PC-3 (cell line): ENCODE data around the gene GSK3B. TPM values are rescaled to one million over a fixed set of nuclear protein-coding genes. Genes with fewer than 3 reads are reported as not detected.

ENCODE experiments used
- ATAC-seq: fragments of 200-7000 bp; cut with Tn5 transposase; 2 replicates; pipeline ENCODE4 v1.9.1; 2020; ENCODE audit warnings: mild to moderate bottlenecking, moderate library complexity
- BruUV-seq: library from RNA; stranded (reverse); fragments of 400-500 nt; replicated peaks from 2 replicates; lab custom pipeline; 2021; lab: Mats Ljungman, UMichigan
- CTCF ChIA-PET: fragments of 300-600 bp; sonication (Branson Sonifier 250); formaldehyde crosslinking; loops from one replicate; lab custom pipeline; 2022; ENCODE audit warnings: antibody characterized with exemption; lab: Charles Lee
- POLR2A ChIA-PET: fragments of 300-600 bp; sonication (Branson Sonifier 250); formaldehyde crosslinking; loops from one replicate; lab custom pipeline; 2022; ENCODE audit warnings: antibody characterized with exemption; ENCODE audit not compliant: unreplicated experiment; lab: Charles Lee
- DNase-seq: peaks from one replicate; pipeline ENCODE4 v3.0.0-alpha.2; 2015
- H2AFZ ChIP-seq: fragments of 300-600 bp; sonication (generic); 2 replicates; pipeline ENCODE4 v1.6.0; 2016; ENCODE audit warnings: antibody characterized with exemption, low read length
- H3F3A ChIP-seq: fragments of 300-600 bp; sonication (generic); one replicate; pipeline ENCODE4 v1.6.0; 2017; ENCODE audit warnings: antibody characterized with exemption, low read length, control low read depth, mild to moderate bottlenecking; ENCODE audit not compliant: unreplicated experiment
- H3K27ac ChIP-seq: fragments of 300-600 bp; sonication (generic); 2 replicates; pipeline ENCODE4 v1.5.1; 2016; ENCODE audit warnings: mild to moderate bottlenecking, low read length
- H3K27me3 ChIP-seq: fragments of 300-600 bp; sonication (generic); 2 replicates; pipeline ENCODE4 v1.6.1; 2016; ENCODE audit warnings: low read length, mixed read lengths
- H3K36me3 ChIP-seq: fragments of 300-600 bp; sonication (generic); 2 replicates; pipeline ENCODE4 v1.6.1; 2016; ENCODE audit warnings: low read depth, mixed run types, low read length, mixed read lengths
- H3K4me1 ChIP-seq: fragments of 300-600 bp; sonication (generic); 2 replicates; pipeline ENCODE4 v1.5.1; 2016; ENCODE audit warnings: low read length; ENCODE audit not compliant: insufficient read depth
- H3K4me2 ChIP-seq: fragments of 300-600 bp; sonication (generic); 2 replicates; pipeline ENCODE4 v1.6.0; 2016; ENCODE audit warnings: low read length
- H3K4me3 ChIP-seq: fragments of 300-600 bp; sonication (generic); 2 replicates; pipeline ENCODE4 v1.5.1; 2016; ENCODE audit warnings: mild to moderate bottlenecking, low read length, mixed read lengths
- H3K79me2 ChIP-seq: fragments of 300-600 bp; sonication (generic); 2 replicates; pipeline ENCODE4 v1.6.1; 2017; ENCODE audit warnings: low read length, mixed read lengths
- H3K9ac ChIP-seq: fragments of 300-600 bp; sonication (generic); 2 replicates; pipeline ENCODE4 v1.6.0; 2016; ENCODE audit warnings: mild to moderate bottlenecking, low read length
- H3K9me2 ChIP-seq: fragments of 300-600 bp; sonication (generic); replicated peaks from 2 replicates; pipeline ENCODE4 v1.6.1; 2016; ENCODE audit warnings: mixed run types, low read length, mixed read lengths
- H3K9me3 ChIP-seq: fragments of 300-600 bp; sonication (generic); 2 replicates; pipeline ENCODE4 v1.6.1; 2016; ENCODE audit warnings: low read length, mixed read lengths
- H4K20me1 ChIP-seq: fragments of 300-600 bp; sonication (generic); 2 replicates; pipeline ENCODE4 v1.6.1; 2016; ENCODE audit warnings: low read length, mixed read lengths
- EZH2 ChIP-seq: fragments of 300-600 bp; sonication (generic); IDR thresholded peaks from one replicate; pipeline ENCODE4 v1.6.1; 2017; ENCODE audit warnings: antibody characterized with exemption, mild to moderate bottlenecking, low read length; ENCODE audit not compliant: unreplicated experiment
- EZH2phosphoT487 ChIP-seq: fragments of 300-600 bp; sonication (generic); IDR thresholded peaks from 2 replicates; pipeline ENCODE4 v1.6.1; 2018; ENCODE audit warnings: mild to moderate bottlenecking, antibody characterized with exemption, low read length, borderline replicate concordance
- intact Hi-C: fragments of 100-400 bp; cut with micrococcal nuclease; formaldehyde crosslinking; loops from 2 replicates; pipeline ENCODE4 v1.9.0; 2023
- total RNA-seq: library from RNA; depleted of rRNA; stranded (reverse); fragments of >200 nt; gene quantifications from 2 replicates; pipeline ENCODE4 v1.2.3, GENCODE V29; 2014
- TF ChIP-seq, protein P1 (sequence below): fragments of 300-600 bp; sonication (generic); conservative IDR thresholded peaks from 2 replicates; pipeline ENCODE4 v1.5.1; 2017; ENCODE audit warnings: antibody characterized with exemption, low read depth, mild to moderate bottlenecking, low read length

GSK3B gene
- total RNA-seq, 1 experiment from 2014 or later: 55.8 TPM

DNA sequence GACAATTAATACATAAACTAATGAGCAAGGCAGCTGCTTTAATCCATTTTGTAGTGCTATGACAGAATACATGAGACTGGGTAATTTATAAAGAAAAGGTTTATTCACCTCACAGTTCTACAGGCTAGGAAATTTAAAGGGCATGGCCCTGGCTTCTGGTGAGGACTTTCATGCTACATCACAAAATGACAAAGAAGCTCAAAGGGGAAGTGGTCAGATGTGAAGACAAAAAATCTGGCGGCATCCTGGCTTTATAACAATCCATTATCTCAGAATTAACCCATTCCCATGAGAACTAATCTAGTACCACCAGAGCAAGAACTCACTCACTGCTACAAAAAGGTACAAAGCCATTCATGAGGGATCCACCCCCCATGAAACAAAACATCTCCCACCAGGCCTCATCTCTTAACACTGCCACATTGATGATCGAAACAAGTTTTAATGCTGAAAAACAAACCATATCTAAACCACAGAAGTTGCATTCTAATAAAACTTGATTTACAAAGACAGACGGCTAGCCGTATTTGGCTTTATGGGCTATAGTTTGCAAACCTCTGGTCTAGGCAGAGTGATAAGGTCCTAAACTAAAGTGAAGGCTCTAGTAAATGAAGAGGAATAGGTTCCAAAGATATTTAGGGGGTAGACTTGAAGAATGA lies 44.2 kb downstream of the GSK3B start:
- no peak overlapping the region for H3K4me3 ChIP-seq
- no peak overlapping the region for H3K27ac ChIP-seq
- peaks cover 20% of the 10 kb centered on the region for H3K36me3 ChIP-seq
- H4K20me1 ChIP-seq: peaks cover 20% of the 10 kb centered on the region; the same call in 1 of the 2 replicates
- TF ChIP-seq EZH2phosphoT487: no peak
- TF ChIP-seq EZH2: no peak
- TF ChIP-seq, protein P1, sequence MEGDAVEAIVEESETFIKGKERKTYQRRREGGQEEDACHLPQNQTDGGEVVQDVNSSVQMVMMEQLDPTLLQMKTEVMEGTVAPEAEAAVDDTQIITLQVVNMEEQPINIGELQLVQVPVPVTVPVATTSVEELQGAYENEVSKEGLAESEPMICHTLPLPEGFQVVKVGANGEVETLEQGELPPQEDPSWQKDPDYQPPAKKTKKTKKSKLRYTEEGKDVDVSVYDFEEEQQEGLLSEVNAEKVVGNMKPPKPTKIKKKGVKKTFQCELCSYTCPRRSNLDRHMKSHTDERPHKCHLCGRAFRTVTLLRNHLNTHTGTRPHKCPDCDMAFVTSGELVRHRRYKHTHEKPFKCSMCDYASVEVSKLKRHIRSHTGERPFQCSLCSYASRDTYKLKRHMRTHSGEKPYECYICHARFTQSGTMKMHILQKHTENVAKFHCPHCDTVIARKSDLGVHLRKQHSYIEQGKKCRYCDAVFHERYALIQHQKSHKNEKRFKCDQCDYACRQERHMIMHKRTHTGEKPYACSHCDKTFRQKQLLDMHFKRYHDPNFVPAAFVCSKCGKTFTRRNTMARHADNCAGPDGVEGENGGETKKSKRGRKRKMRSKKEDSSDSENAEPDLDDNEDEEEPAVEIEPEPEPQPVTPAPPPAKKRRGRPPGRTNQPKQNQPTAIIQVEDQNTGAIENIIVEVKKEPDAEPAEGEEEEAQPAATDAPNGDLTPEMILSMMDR: no peak
- intact Hi-C loops: no loop called here
- no peak overlapping the region for H2AFZ ChIP-seq
- H3K79me2 ChIP-seq: peaks cover 99% of the 10 kb centered on the region
- DNase-seq: no peak
- H3K9me3 ChIP-seq: peaks cover 7% of the 10 kb centered on the region; the same call in 1 of the 2 replicates
- no peaks in the 10 kb centered on the region for H3K27me3 ChIP-seq
- no peaks in the 10 kb centered on the region for H3K4me1 ChIP-seq
- H3K9ac ChIP-seq: no peak overlapping the region
- no peaks in the 10 kb centered on the region for H3F3A ChIP-seq
- BruUV-seq: no TSS peak
- ATAC-seq: no peak
- ChIA-PET CTCF (no interaction called here), POLR2A (no interaction called here)
- H3K4me2 ChIP-seq: no peak overlapping the region
- no peaks in the 10 kb centered on the region for H3K9me2 ChIP-seq

DNA sequence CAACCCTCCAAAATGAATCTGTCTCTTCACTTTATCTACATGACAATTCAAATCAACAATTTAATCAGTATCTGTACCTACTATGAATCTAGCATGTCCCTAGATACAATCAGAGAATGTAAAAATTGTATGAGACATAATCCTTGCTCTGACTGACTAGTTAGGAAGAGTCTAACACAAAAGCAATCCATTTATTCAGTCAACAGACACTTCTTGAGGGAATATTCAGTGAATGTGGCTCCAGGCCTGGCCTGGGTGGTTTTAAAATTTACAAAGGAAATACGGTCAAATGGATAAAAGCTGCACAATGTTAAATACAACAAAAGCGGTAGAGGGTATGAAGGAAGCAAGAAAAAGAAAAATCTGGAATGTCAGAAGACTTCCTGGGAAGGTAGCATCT lies 45.2 kb downstream of the GSK3B start:
- no peak overlapping the region for H3K4me2 ChIP-seq
- no peak overlapping the region for H3K4me3 ChIP-seq
- H3K79me2 ChIP-seq: peaks cover 99% of the 10 kb centered on the region
- no peaks in the 10 kb centered on the region for H3F3A ChIP-seq
- TF ChIP-seq, protein P1: no peak
- no peak for TF ChIP-seq EZH2phosphoT487
- TF ChIP-seq EZH2: no peak
- no peak overlapping the region for H3K9ac ChIP-seq
- peaks cover 20% of the 10 kb centered on the region; the same call in 1 of the 2 replicates for H4K20me1 ChIP-seq
- H3K4me1 ChIP-seq: no peaks in the 10 kb centered on the region
- H3K9me2 ChIP-seq: no peaks in the 10 kb centered on the region
- no peak for ATAC-seq
- intact Hi-C loops: no loop called here
- no peak overlapping the region for H3K27ac ChIP-seq
- no peaks in the 10 kb centered on the region for H3K27me3 ChIP-seq
- H3K9me3 ChIP-seq: peaks cover 7% of the 10 kb centered on the region; the same call in 1 of the 2 replicates
- BruUV-seq: no TSS peak
- POLR2A ChIA-PET: no interaction called here
- H2AFZ ChIP-seq: no peak overlapping the region
- peaks cover 29% of the 10 kb centered on the region for H3K36me3 ChIP-seq
- no peak for DNase-seq
- CTCF ChIA-PET: no interaction called here

DNA sequence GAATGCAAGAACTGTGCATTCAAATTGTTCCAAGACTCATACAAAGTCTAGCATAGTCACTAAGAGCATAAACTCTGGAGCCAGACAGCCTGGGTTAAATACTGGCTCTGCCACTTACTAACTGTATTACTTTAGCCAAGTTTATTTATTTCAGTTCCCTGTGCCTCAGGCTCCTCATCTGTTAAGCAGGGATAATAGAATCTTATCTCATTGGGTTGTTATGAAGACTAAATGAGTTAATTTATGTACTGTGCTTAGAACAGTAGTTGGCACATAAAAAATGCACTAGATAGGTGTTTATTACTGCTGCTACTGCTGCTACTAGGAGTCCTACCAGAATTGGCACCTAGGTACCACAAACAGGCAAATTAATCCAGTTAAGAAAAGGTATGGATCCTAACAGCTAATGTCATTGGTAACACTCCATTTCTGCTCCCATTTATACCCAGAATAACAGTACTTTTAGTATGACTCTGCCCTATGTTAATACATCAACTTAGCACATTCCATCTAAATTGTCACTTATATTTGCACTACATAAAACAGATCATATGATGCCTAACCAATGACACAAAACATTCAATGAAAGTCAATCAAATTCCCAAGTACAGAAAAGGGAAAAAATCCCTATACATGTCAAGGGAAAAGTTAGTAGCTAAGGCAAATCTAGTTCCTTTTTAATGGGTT lies 45.7 kb downstream of the GSK3B start:
- no peak for ATAC-seq
- intact Hi-C loops: no loop called here
- no peak overlapping the region for H2AFZ ChIP-seq
- TF ChIP-seq EZH2phosphoT487: no peak
- TF ChIP-seq, protein P1: no peak
- no peak for TF ChIP-seq EZH2
- DNase-seq: no peak
- no peaks in the 10 kb centered on the region for H3K9me2 ChIP-seq
- H3K4me3 ChIP-seq: no peak overlapping the region
- no peaks in the 10 kb centered on the region for H3F3A ChIP-seq
- ChIA-PET CTCF (no interaction called here), POLR2A (no interaction called here)
- BruUV-seq: no TSS peak
- no peaks in the 10 kb centered on the region for H3K27me3 ChIP-seq
- H3K4me2 ChIP-seq: no peak overlapping the region
- H3K36me3 ChIP-seq: peaks cover 34% of the 10 kb centered on the region
- H3K79me2 ChIP-seq: peaks cover 99% of the 10 kb centered on the region
- H3K9ac ChIP-seq: no peak overlapping the region
- H3K27ac ChIP-seq: no peak overlapping the region
- peaks cover 20% of the 10 kb centered on the region; the same call in 1 of the 2 replicates for H4K20me1 ChIP-seq
- H3K9me3 ChIP-seq: peaks cover 7% of the 10 kb centered on the region; the same call in 1 of the 2 replicates
- H3K4me1 ChIP-seq: no peaks in the 10 kb centered on the region
